DMS153 treated with DMSO at 0.1 percent for 48 hours (cell line): ENCODE measurements around the gene KRTAP6-1.

Experiments used
- DNase-seq: peaks from one replicate; lab custom pipeline; 2025; ENCODE audit not compliant: unreplicated experiment; lab: John Stamatoyannopoulos, UW

Gene KRTAP6-1

DNA sequence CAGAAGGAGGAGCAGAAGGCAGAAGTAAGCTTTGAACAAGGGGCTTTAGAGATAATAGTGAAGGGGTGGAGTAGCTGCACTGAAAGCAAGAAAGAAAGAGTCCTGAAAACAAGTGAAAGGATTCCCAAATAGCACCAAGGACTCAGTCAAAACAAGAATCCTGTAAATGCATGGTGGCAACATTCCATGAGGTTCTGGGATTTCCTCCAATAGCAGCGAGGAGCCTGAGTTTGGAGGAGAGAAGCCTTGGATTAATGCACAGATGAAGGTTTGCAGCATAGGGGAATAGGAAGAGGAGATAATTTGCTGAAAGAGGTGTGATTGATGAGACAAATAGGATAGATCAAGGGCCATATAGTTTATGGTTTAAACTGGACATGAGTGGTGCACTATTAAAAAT is 34.4 kb downstream of the KRTAP6-1 start:
- DNase-seq, result no peak

DNA sequence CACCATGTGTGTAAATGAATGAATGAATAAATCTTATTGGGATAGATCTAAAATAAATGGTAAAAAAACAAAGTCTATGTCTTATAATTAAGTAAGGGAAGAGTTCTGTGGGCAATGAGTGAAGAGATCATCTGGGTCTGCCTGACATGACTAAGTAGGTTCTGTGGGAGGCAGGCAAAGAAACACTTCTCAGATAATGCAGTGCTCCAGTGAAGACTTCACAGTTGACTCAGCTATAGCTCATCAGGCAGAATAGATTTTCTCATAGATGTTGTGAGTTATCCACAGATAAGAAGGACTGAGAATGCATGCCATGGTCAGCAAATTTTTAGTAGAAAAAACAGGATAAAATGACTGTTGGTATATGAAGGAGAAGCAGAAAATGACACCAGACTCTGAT is 36.0 kb downstream of the KRTAP6-1 start:
- DNase-seq, result no peak

DNA sequence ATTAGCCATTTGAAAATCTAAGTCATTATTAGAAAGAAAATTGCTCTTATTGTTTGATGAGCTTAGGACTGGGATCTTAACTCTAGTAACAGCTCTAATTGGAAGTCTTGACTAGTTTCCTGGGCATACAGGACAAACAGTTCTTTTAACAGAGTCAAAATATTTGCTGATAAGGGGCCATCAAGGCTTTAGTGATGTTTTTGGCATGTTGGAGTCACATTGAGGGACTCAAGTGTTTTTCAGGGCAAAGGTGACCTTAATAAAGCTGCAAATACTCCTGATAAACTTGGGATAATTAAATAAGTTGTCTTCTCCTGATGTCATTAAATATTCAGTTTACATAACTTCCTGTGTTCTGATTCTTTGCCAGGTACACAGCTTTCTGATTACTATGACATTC is 46.1 kb downstream of the KRTAP6-1 start:
- no peak for DNase-seq

DNA sequence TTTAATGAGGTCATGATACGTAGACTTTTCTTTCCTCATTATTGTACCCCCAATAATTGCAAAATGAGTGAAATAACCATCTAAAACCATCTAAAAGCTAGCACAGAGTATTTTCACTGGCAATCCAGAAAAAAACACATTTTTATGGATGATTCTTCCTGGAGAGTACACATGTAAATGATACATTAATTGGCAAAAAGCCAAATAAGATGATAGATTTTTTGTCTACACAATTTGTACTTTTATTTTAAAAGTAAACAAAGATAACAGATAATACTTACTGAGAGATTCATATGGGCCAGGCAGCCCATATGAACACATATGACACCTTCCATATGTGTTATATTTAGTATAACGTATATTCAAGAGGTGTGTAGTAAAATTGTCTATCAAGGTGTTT is 50.1 kb downstream of the KRTAP6-1 start:
- DNase-seq, result no peak
